ENCODE measurements around the gene PUM2. TPM values are rescaled to one million over a fixed set of nuclear protein-coding genes. Genes with fewer than 3 reads are reported as not detected.

The PUM2 gene
- total and polyA plus RNA-seq, 7 donors: 13.0 to 61.7 (median 43.9) TPM

GRCh38 chr2:20216130-20217025 lies 134.3 kb downstream of the PUM2 start:
- no peaks in the 10 kb centered on the region for H3K27me3 ChIP-seq (ENCODE audit: insufficient read depth in 3 of 3, low read length in 2 of 3)
- intact Hi-C loops (cut with DNase I): no loop called here
- 87 to 88% (median 87%) methylated on average over 21 to 22 of the region's 22 CpGs for WGBS, 3 donors
- ATAC-seq (no peak), DNase-seq (no peak)
- TF ChIP-seq CTCF (IDR thresholded peaks at IDR 0.05): no peak
- no peak overlapping the region for H3K27ac ChIP-seq
- no peaks in the 10 kb centered on the region for H3K36me3 ChIP-seq (ENCODE audit: insufficient read depth in 1 of 2, low read depth in 1 of 2)
- H3K4me3 ChIP-seq: no peak overlapping the region
- H3K4me1 ChIP-seq: no peaks in the 10 kb centered on the region
- H3K9me3 ChIP-seq: no peaks in the 10 kb centered on the region

GRCh38 chr2:20215183-20216040 lies 135.2 kb downstream of the PUM2 start:
- no peaks in the 10 kb centered on the region for H3K27me3 ChIP-seq (ENCODE audit: insufficient read depth in 3 of 3, low read length in 2 of 3)
- H3K4me1 ChIP-seq: no peaks in the 10 kb centered on the region
- WGBS, 3 donors: 88 to 90% (median 89%) methylated on average over 13 of the region's 13 CpGs
- intact Hi-C loops (cut with DNase I): no loop called here
- no peak for TF ChIP-seq CTCF (IDR thresholded peaks at IDR 0.05)
- H3K4me3 ChIP-seq: no peak overlapping the region
- ATAC-seq (no peak), DNase-seq (no peak)
- H3K9me3 ChIP-seq: no peaks in the 10 kb centered on the region
- no peaks in the 10 kb centered on the region for H3K36me3 ChIP-seq (ENCODE audit: insufficient read depth in 1 of 2, low read depth in 1 of 2)
- no peak overlapping the region for H3K27ac ChIP-seq

DNA sequence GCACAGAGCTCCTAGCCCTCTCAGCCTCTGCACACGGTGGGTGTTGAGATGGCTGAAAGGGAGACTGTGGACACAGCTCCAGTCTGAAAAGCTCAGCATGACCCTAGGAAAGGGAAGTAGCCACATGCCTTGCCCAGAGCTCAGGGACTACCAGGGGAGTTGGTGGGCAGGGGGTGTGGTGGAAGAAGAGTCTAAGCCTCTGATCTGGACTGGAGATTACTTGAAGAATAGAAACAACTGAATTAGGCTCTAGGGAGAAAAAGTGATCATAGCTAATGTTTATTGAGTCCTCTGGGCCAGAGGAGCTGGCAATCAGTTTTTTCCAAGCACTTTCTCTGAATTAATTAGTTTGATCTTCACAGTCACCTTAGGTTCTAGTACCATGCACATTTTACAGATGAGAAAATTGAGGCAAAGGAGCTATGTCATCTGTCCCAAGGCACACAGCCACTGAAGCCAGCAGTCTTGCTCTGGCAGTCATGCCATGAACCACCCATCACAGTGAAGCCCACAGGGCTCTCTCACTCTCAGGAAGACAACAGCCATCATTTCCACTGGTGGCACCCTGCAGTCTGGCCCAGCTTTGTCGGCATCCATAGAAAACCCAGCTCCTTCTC lies 136.0 kb downstream of the PUM2 start:
- Histone ChIP-seq H3K27ac (no peak overlapping the region), H3K9me3 (no peaks in the 10 kb centered on the region), H3K27me3 (ENCODE audit: insufficient read depth in 3 of 3, low read length in 2 of 3) (no peaks in the 10 kb centered on the region), H3K4me3 (no peak overlapping the region), H3K36me3 (ENCODE audit: insufficient read depth in 1 of 2, low read depth in 1 of 2) (no peaks in the 10 kb centered on the region), H3K4me1 (no peaks in the 10 kb centered on the region)
- no peak for TF ChIP-seq CTCF (IDR thresholded peaks at IDR 0.05)
- intact Hi-C loops (cut with DNase I): no loop called here
- DNase-seq (no peak), ATAC-seq (no peak)
- WGBS, 3 donors: 60 to 74% (median 61%) methylated on average over 2 of the region's 2 CpGs

GRCh38 chr2:20213651-20214565 lies 136.7 kb downstream of the PUM2 start:
- no peaks in the 10 kb centered on the region for H3K36me3 ChIP-seq (ENCODE audit: insufficient read depth in 1 of 2, low read depth in 1 of 2)
- ATAC-seq: no peak
- H3K27ac ChIP-seq: no peak overlapping the region
- 66 to 74% (median 71%) methylated on average over 9 of the region's 9 CpGs for WGBS, 3 donors
- H3K4me1 ChIP-seq: no peaks in the 10 kb centered on the region
- no peak for DNase-seq
- H3K9me3 ChIP-seq: no peaks in the 10 kb centered on the region
- no peak overlapping the region for H3K4me3 ChIP-seq
- H3K27me3 ChIP-seq (ENCODE audit: insufficient read depth in 3 of 3, low read length in 2 of 3): no peaks in the 10 kb centered on the region
- no peak for TF ChIP-seq CTCF (IDR thresholded peaks at IDR 0.05)
- intact Hi-C loops (cut with DNase I): no loop called here

All from psoas muscle (tissue), 8 donors.